HL-60 (cell line): ENCODE measurements around the gene CCL17.

Experiments
- GABPA ChIP-seq: IDR thresholded peaks from 2 replicates; pipeline ENCODE4 v1.6.1; 2012; ENCODE audit warnings: low read depth
- POLR2AphosphoS5 ChIP-seq: IDR thresholded peaks from 2 replicates; pipeline ENCODE4 v1.6.1; 2012; ENCODE audit warnings: low read depth

DNA sequence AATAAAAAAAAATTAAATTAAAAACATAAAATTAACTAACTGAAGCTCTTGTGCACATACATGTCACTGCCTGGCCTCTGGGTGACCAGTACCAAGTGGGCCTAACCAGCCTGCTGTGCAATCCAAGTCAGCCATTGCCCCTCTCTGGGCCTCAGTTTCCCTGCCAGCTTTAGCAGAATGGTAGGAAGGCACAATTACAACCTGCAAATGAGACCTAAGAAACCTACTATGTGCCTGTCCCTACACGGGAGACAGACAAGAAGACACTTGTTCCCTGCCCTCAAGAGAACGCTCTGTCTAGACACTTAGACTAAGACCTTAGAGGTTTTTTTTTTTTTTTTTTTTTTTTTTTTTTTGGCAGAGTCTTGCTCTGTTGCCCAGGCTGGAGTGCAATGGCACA, 40.9 kb downstream of the CCL17 start:
- no peak for TF ChIP-seq POLR2AphosphoS5
- no peak for TF ChIP-seq GABPA
